GM23338 (cell line): ENCODE measurements around the gene RRN3.
"Not testable (repeated sequence)": the region's sequence is repeated elsewhere in the genome, so short reads cannot be mapped to it uniquely, and the experiment has no call there.

ENCODE experiments used
- CREB1 ChIP-seq: fragments of 250-450 bp; sonication (Bioruptor Pico); IDR thresholded peaks from 2 replicates; pipeline ENCODE4 v1.5.0; 2020; ENCODE audit warnings: low read depth, mild to moderate bottlenecking, moderate library complexity
- ETS1 ChIP-seq: IDR thresholded peaks from 2 replicates; pipeline ENCODE4 v1.6.1; 2016; ENCODE audit warnings: antibody characterized with exemption
- EZH2 ChIP-seq: fragments of 200-600 bp; sonication (generic); IDR thresholded peaks from one replicate; pipeline ENCODE4 v1.8.0; 2017; ENCODE audit warnings: antibody characterized with exemption, mild to moderate bottlenecking, low read depth; ENCODE audit not compliant: unreplicated experiment
- EZH2phosphoT487 ChIP-seq: fragments of 200-600 bp; sonication (generic); IDR thresholded peaks from one replicate; pipeline ENCODE4 v1.8.1; 2018; ENCODE audit warnings: antibody characterized with exemption; ENCODE audit not compliant: unreplicated experiment
- POLR2AphosphoS5 ChIP-seq: IDR thresholded peaks from 2 replicates; pipeline ENCODE4 v1.6.1; 2016; ENCODE audit warnings: antibody characterized with exemption, low read depth
- REST ChIP-seq: IDR thresholded peaks from one replicate; pipeline ENCODE4 v1.6.1; 2018; ENCODE audit warnings: antibody characterized with exemption; ENCODE audit not compliant: unreplicated experiment
- ZNF331 ChIP-seq: fragments of 250-450 bp; sonication (Bioruptor Pico); IDR thresholded peaks from 2 replicates; pipeline ENCODE4 v1.5.0; 2020; ENCODE audit warnings: low read depth, mild to moderate bottlenecking, moderate library complexity
- TF ChIP-seq, protein P1 (sequence below), 2 experiments: fragments of 200-600 bp in 1 of 2; sonication (generic) in 1 of 2; conservative IDR thresholded peaks; 2 replicates each; pipeline versions ENCODE4 v1.5.1 to v1.6.1; 2016 to 2017; ENCODE audit warnings: antibody characterized with exemption in 2 of 2, low read depth in 2 of 2, mild to moderate bottlenecking in 2 of 2, moderate library complexity in 1 of 2

GRCh38 chr16:15143601-15144091, 49.6 kb upstream of the RRN3 start:
- not testable (repeated sequence) for TF ChIP-seq EZH2phosphoT487; ETS1; EZH2; POLR2AphosphoS5; ZNF331 (CRISPR knock-in tag); CREB1 (CRISPR knock-in tag); REST
- TF ChIP-seq, protein P1, sequence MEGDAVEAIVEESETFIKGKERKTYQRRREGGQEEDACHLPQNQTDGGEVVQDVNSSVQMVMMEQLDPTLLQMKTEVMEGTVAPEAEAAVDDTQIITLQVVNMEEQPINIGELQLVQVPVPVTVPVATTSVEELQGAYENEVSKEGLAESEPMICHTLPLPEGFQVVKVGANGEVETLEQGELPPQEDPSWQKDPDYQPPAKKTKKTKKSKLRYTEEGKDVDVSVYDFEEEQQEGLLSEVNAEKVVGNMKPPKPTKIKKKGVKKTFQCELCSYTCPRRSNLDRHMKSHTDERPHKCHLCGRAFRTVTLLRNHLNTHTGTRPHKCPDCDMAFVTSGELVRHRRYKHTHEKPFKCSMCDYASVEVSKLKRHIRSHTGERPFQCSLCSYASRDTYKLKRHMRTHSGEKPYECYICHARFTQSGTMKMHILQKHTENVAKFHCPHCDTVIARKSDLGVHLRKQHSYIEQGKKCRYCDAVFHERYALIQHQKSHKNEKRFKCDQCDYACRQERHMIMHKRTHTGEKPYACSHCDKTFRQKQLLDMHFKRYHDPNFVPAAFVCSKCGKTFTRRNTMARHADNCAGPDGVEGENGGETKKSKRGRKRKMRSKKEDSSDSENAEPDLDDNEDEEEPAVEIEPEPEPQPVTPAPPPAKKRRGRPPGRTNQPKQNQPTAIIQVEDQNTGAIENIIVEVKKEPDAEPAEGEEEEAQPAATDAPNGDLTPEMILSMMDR (conservative IDR thresholded peaks at IDR 0.05; ENCODE audit: low read depth in 2 of 2), result not testable (repeated sequence)
